Duodenal mucosa (tissue), 2 donors: ENCODE results near the gene PMF1.

ENCODE experiments used
- H3K27ac ChIP-seq: one replicate; pipeline ENCODE4 v1.7.0; 2013; ENCODE audit warnings: low read depth, low read length
- H3K27me3 ChIP-seq, 2 donors: one replicate each; pipeline ENCODE4 v1.7.0; 2013; ENCODE audit warnings: low read length in 2 of 2, control low read depth in 1 of 2; ENCODE audit not compliant: insufficient read depth in 2 of 2, control insufficient read depth in 1 of 2
- H3K36me3 ChIP-seq, 2 donors: one replicate each; pipeline ENCODE4 v1.7.0; 2013; ENCODE audit warnings: low read length in 2 of 2, control low read depth in 1 of 2; ENCODE audit not compliant: insufficient read depth in 2 of 2, control insufficient read depth in 1 of 2
- H3K4me1 ChIP-seq, 2 donors: one replicate each; pipeline ENCODE4 v1.7.0; 2013; ENCODE audit warnings: low read length in 2 of 2, control low read depth in 1 of 2; ENCODE audit not compliant: insufficient read depth in 2 of 2, control insufficient read depth in 1 of 2
- H3K4me3 ChIP-seq, 2 donors: one replicate each; pipeline ENCODE4 v1.7.0; 2013; ENCODE audit warnings: low read length in 2 of 2, low read depth in 1 of 2
- H3K9ac ChIP-seq, 2 donors: one replicate each; pipeline ENCODE4 v1.7.0; 2013; ENCODE audit warnings: low read length in 2 of 2, low read depth in 1 of 2
- H3K9me3 ChIP-seq, 2 donors: one replicate each; pipeline ENCODE4 v1.7.0; 2013; ENCODE audit warnings: low read length in 2 of 2, control low read depth in 1 of 2; ENCODE audit not compliant: control insufficient read depth in 1 of 2

Gene PMF1

GRCh38 chr1:156233426-156234127, 20.8 kb downstream of the PMF1 start:
- no peaks in the 10 kb centered on the region for H3K27me3 ChIP-seq
- no peaks in the 10 kb centered on the region for H3K4me1 ChIP-seq
- H3K4me3 ChIP-seq, result no peak overlapping the region
- H3K9me3 ChIP-seq, result no peaks in the 10 kb centered on the region
- peaks cover 7 to 51% of the 10 kb centered on the region in 2 donors for H3K36me3 ChIP-seq
- H3K9ac ChIP-seq, result no peak overlapping the region
- H3K27ac ChIP-seq, result no peak overlapping the region

GRCh38 chr1:156236164-156236563, 23.4 kb downstream of the PMF1 start:
- H3K36me3 ChIP-seq, result peaks cover 15 to 63% of the 10 kb centered on the region in 2 donors

GRCh38 chr1:156238248-156238647, 25.4 kb downstream of the PMF1 start:
- Histone ChIP-seq H3K9ac (no peak overlapping the region), H3K27ac (no peak overlapping the region), H3K4me1 (no peaks in the 10 kb centered on the region), H3K4me3 (no peak overlapping the region), H3K36me3 (peaks cover 15 to 60% of the 10 kb centered on the region in 2 donors), H3K9me3 (no peaks in the 10 kb centered on the region), H3K27me3 (no peaks in the 10 kb centered on the region)

More at GRCh38 chr1:156236164-156236563, 23.4 kb downstream of the PMF1 start:
- no peaks in the 10 kb centered on the region for H3K4me1 ChIP-seq
- H3K9me3 ChIP-seq, result no peaks in the 10 kb centered on the region
- H3K27me3 ChIP-seq, result no peaks in the 10 kb centered on the region
- H3K4me3 ChIP-seq, result no peak overlapping the region
- H3K9ac ChIP-seq, result no peak overlapping the region
- H3K27ac ChIP-seq, result no peak overlapping the region

- Histone ChIP-seq H3K9me3 (no peaks in the 10 kb centered on the region), H3K4me1 (peaks cover 7 to 20% of the 10 kb centered on the region in 2 donors), H3K9ac (no peak overlapping the region), H3K4me3 (no peak overlapping the region), H3K36me3 (peaks cover 8 to 43% of the 10 kb centered on the region in 2 donors), H3K27me3 (peaks cover 16 to 20% of the 10 kb centered on the region in 2 donors), H3K27ac (no peak overlapping the region)
Measured at GRCh38 chr1:156241311-156241811, 28.6 kb downstream of the PMF1 start.

- Histone ChIP-seq H3K4me3 (no peak within 1 kb of the TSS), H3K27ac (peak within 1 kb of the TSS; percentile 3), H3K36me3 (peaks cover 8 to 37% of the 10 kb centered on the region in 2 donors), H3K9me3 (no peaks in the 10 kb centered on the region), H3K9ac (no peak within 1 kb of the TSS), H3K27me3 (peaks cover 18 to 25% of the 10 kb centered on the region in 2 donors), H3K4me1 (peaks cover 7 to 25% of the 10 kb centered on the region in 2 donors)
Measured at GRCh38 chr1:156241926-156242325, 29.1 kb downstream of the PMF1 start, which contains the start of gene BGLAP. TSS of gene BGLAP (plus strand) at chr1:156242184. CDS start at chr1:156242232, 48 bp downstream.

- H3K4me3 ChIP-seq, result no peak overlapping the region
- H3K36me3 ChIP-seq, result peaks cover 8 to 32% of the 10 kb centered on the region in 2 donors
- H3K27me3 ChIP-seq, result peaks cover 18 to 28% of the 10 kb centered on the region in 2 donors
- no peaks in the 10 kb centered on the region for H3K9me3 ChIP-seq
- no peak overlapping the region for H3K27ac ChIP-seq
- no peak overlapping the region for H3K9ac ChIP-seq
- peaks cover 7 to 25% of the 10 kb centered on the region in 2 donors for H3K4me1 ChIP-seq
Measured at GRCh38 chr1:156242738-156243137, 29.9 kb downstream of the PMF1 start.

- Histone ChIP-seq H3K36me3 (peaks cover 8 to 18% of the 10 kb centered on the region in 2 donors), H3K9ac (no peak overlapping the region), H3K27ac (no peak overlapping the region), H3K9me3 (no peaks in the 10 kb centered on the region), H3K4me3 (no peak overlapping the region), H3K4me1 (peaks cover 7 to 25% of the 10 kb centered on the region in 2 donors), H3K27me3 (peaks cover 18 to 28% of the 10 kb centered on the region in 2 donors)
Measured at GRCh38 chr1:156244126-156244525, 31.3 kb downstream of the PMF1 start.

GRCh38 chr1:156244712-156245111, 31.9 kb downstream of the PMF1 start:
- H3K27me3 ChIP-seq, result peaks cover 18 to 28% of the 10 kb centered on the region in 2 donors
- no peak overlapping the region for H3K27ac ChIP-seq
- H3K9ac ChIP-seq, result no peak overlapping the region
- peak overlapping the region in 1 of 2 donors; percentile 65 for H3K4me3 ChIP-seq
- H3K9me3 ChIP-seq, result no peaks in the 10 kb centered on the region
- H3K4me1 ChIP-seq, result peaks cover 7 to 25% of the 10 kb centered on the region in 2 donors
- H3K36me3 ChIP-seq, result peaks cover 4 to 17% of the 10 kb centered on the region in 2 donors

GRCh38 chr1:156245451-156246232, 32.8 kb downstream of the PMF1 start:
- peaks cover 18 to 28% of the 10 kb centered on the region in 2 donors for H3K27me3 ChIP-seq
- H3K9me3 ChIP-seq, result no peaks in the 10 kb centered on the region
- H3K4me3 ChIP-seq, result peak overlapping the region; percentile 62 to 65
- peaks cover 7 to 21% of the 10 kb centered on the region in 2 donors for H3K36me3 ChIP-seq
- H3K9ac ChIP-seq, result peak overlapping the region; percentile 19 to 43
- peaks cover 7 to 25% of the 10 kb centered on the region in 2 donors for H3K4me1 ChIP-seq
- H3K27ac ChIP-seq, result no peak overlapping the region
